Caco-2 (cell line): ENCODE measurements around the gene C20orf204. TPM values are rescaled to one million over a fixed set of nuclear protein-coding genes. Genes with fewer than 3 reads are reported as not detected.
A peak's percentile ranks its signal among the peaks of the same experiment; 100 is the strongest.

Source experiments
- BruUV-seq: library from RNA; stranded (reverse); fragments of 400-500 nt; replicated peaks from 2 replicates; lab custom pipeline; 2021; lab: Mats Ljungman, UMichigan
- CTCF ChIA-PET: fragments of 300-600 bp; sonication (Branson Sonifier 250); formaldehyde crosslinking; loops from one replicate; lab custom pipeline; 2022; ENCODE audit warnings: antibody characterized with exemption; lab: Charles Lee
- POLR2A ChIA-PET: fragments of 300-600 bp; sonication (Branson Sonifier 250); formaldehyde crosslinking; loops from one replicate; lab custom pipeline; 2022; ENCODE audit warnings: antibody characterized with exemption; lab: Charles Lee
- DNase-seq, 2 experiments: peaks; one replicate each; pipeline versions ENCODE4 v3.0.0 to v3.0.0-alpha.2; 2020 to 2022
- H3K27me3 ChIP-seq: replicated peaks from 2 replicates; pipeline ENCODE4 v1.6.0; 2011; ENCODE audit warnings: low read length; ENCODE audit not compliant: control insufficient read depth, insufficient read depth
- H3K36me3 ChIP-seq: 2 replicates; pipeline ENCODE4 v1.5.1; 2011; ENCODE audit warnings: low read length; ENCODE audit not compliant: control insufficient read depth, insufficient read depth
- H3K4me1 ChIP-seq: fragments of 250-450 bp; sonication (Bioruptor Pico); 2 replicates; pipeline ENCODE4 v1.5.1; 2020; ENCODE audit warnings: mild to moderate bottlenecking
- H3K4me3 ChIP-seq: 2 replicates; pipeline ENCODE4 v1.5.1; 2011; ENCODE audit warnings: low read depth, mild to moderate bottlenecking, control low read depth, low read length
- H3K9me3 ChIP-seq: fragments of 250-450 bp; sonication (Bioruptor Pico); 2 replicates; pipeline ENCODE4 v1.5.1; 2020; ENCODE audit warnings: mild to moderate bottlenecking, moderate library complexity
- H3K27ac Mint-ChIP-seq: one replicate; pipeline ENCODE4 v1.8.0; 2022; ENCODE audit warnings: mixed read lengths; ENCODE audit not compliant: unreplicated experiment
- H3K27me3 Mint-ChIP-seq: one replicate; pipeline ENCODE4 v1.8.0; 2022; ENCODE audit warnings: mixed read lengths; ENCODE audit not compliant: insufficient read depth, unreplicated experiment
- H3K36me3 Mint-ChIP-seq: one replicate; pipeline ENCODE4 v1.8.0; 2022; ENCODE audit warnings: mild to moderate bottlenecking, mixed read lengths; ENCODE audit not compliant: insufficient read depth, unreplicated experiment
- H3K4me1 Mint-ChIP-seq: one replicate; pipeline ENCODE4 v1.8.0; 2022; ENCODE audit warnings: low read depth, mixed read lengths; ENCODE audit not compliant: unreplicated experiment
- H3K4me3 Mint-ChIP-seq: one replicate; pipeline ENCODE4 v1.8.0; 2022; ENCODE audit warnings: mild to moderate bottlenecking, moderate library complexity, mixed read lengths; ENCODE audit not compliant: unreplicated experiment
- H3K9me3 Mint-ChIP-seq: one replicate; pipeline ENCODE4 v1.8.0; 2022; ENCODE audit warnings: mixed read lengths; ENCODE audit not compliant: unreplicated experiment
- CTCF ChIP-seq, 2 experiments: fragments of 200-600 bp in 1 of 2; IDR thresholded peaks; 1 replicate in 1 of 2; 2 replicates in 1 of 2; pipeline versions ENCODE4 v1.5.1 to v1.8.0; 2011 to 2022; ENCODE audit warnings: antibody characterized with exemption in 1 of 2, control low read depth in 1 of 2, inconsistent platforms in 1 of 2, low read depth in 1 of 2, low read length in 1 of 2, mild to moderate bottlenecking in 1 of 2, moderate library complexity in 1 of 2; ENCODE audit not compliant: insufficient read depth in 1 of 2, severe bottlenecking in 1 of 2, unreplicated experiment in 1 of 2
- intact Hi-C: fragments of 100-400 bp; cut with micrococcal nuclease; formaldehyde crosslinking; loops from one replicate; pipeline ENCODE4 v1.10.0; 2022; ENCODE audit not compliant: unreplicated experiment
- total RNA-seq: library from RNA; stranded (reverse); gene quantifications from 2 replicates; pipeline ENCODE4 v1.2.3, GENCODE V29; 2022

Gene C20orf204
- total RNA-seq, 1 experiment from 2014 or later = 3.2 TPM

- TF ChIP-seq CTCF (IDR thresholded peaks at IDR 0.05; ENCODE audit: insufficient read depth in 1 of 2, low read depth in 1 of 2, low read length in 1 of 2, severe bottlenecking in 1 of 2, unreplicated experiment in 1 of 2) = peak in 1 of 2 experiments; percentile 18
- ChIA-PET POLR2A (interaction anchor here (0.5 to 1.8 kb wide), 9 partner anchors 17 to 1285 kb away, joined by 3 to 10 read pairs (median 4); partner anchors contain the start of genes ARFGAP1, PRPF6 and TCEA2), CTCF (interaction anchor here (0.5 to 1.9 kb wide), 12 partner anchors 10 to 548 kb away, joined by 3 to 15 read pairs (median 4); partner anchors contain the start of genes HELZ2, PRPF6 and TCEA2)
- Mint-ChIP-seq H3K36me3 (peaks cover 5% of the 10 kb centered on the region), H3K4me3 (peak within 1 kb of the TSS; percentile 88), H3K4me1 (peaks cover 22% of the 10 kb centered on the region), H3K27ac (peak within 1 kb of the TSS; percentile 75), H3K27me3 (peaks cover 4% of the 10 kb centered on the region), H3K9me3 (no peaks in the 10 kb centered on the region)
- intact Hi-C loops = loop anchor here (2.0 kb wide), 1 partner anchor 17 kb away; the partner anchor contains the start of gene TCEA2
- DNase-seq = peak; percentile 91 to 98
- no TSS peak for BruUV-seq
- Histone ChIP-seq H3K4me1 (peaks cover 32% of the 10 kb centered on the region), H3K4me3 (peak within 1 kb of the TSS; percentile 96), H3K36me3 (no peaks in the 10 kb centered on the region), H3K9me3 (no peaks in the 10 kb centered on the region), H3K27me3 (peaks cover 2% of the 10 kb centered on the region)
These were observed 43.5 kb downstream of the C20orf204 start, which contains the start of gene RGS19 for GRCh38 chr20:64079273-64080012. Gene RGS19, minus strand, starts transcription at chr20:64079518. Its CDS starts 2,632 bp downstream, at chr20:64076886.

GRCh38 chr20:64080013-64080812, 44.2 kb downstream of the C20orf204 start, which contains the start of gene OPRL1:
Gene OPRL1, plus strand, starts transcription at chr20:64080082. Its CDS starts 12,639 bp downstream, at chr20:64092721.
- no peaks in the 10 kb centered on the region for H3K9me3 Mint-ChIP-seq
- DNase-seq = no peak
- POLR2A ChIA-PET = interaction anchor here (0.6 to 1.8 kb wide), 4 partner anchors 17 to 123 kb away, joined by 3 to 10 read pairs (median 4); partner anchors contain the start of genes PRPF6 and TCEA2
- no peaks in the 10 kb centered on the region for H3K9me3 ChIP-seq
- H3K36me3 ChIP-seq = no peaks in the 10 kb centered on the region
- H3K27me3 ChIP-seq = peaks cover 4% of the 10 kb centered on the region
- H3K36me3 Mint-ChIP-seq = peaks cover 6% of the 10 kb centered on the region
- H3K4me3 Mint-ChIP-seq = peak within 1 kb of the TSS; percentile 88
- peaks cover 35% of the 10 kb centered on the region for H3K4me1 ChIP-seq
- peak within 1 kb of the TSS; percentile 96 for H3K4me3 ChIP-seq
- BruUV-seq = no TSS peak
- H3K4me1 Mint-ChIP-seq = peaks cover 24% of the 10 kb centered on the region
- peaks cover 11% of the 10 kb centered on the region for H3K27me3 Mint-ChIP-seq
- peak within 1 kb of the TSS; percentile 75 for H3K27ac Mint-ChIP-seq
- intact Hi-C loops = no loop called here
- CTCF ChIA-PET = interaction anchor here (0.5 to 1.9 kb wide), 13 partner anchors 10 to 507 kb away, joined by 3 to 15 read pairs (median 4); partner anchors contain the start of genes HELZ2, PRPF6 and TCEA2
- TF ChIP-seq CTCF (IDR thresholded peaks at IDR 0.05; ENCODE audit: insufficient read depth in 1 of 2, low read depth in 1 of 2, low read length in 1 of 2, severe bottlenecking in 1 of 2, unreplicated experiment in 1 of 2) = no peak
